Spleen (tissue), 11 donors: Measurements from ENCODE around the gene RHOF. TPM values are rescaled to one million over a fixed set of nuclear protein-coding genes. Genes with fewer than 3 reads are reported as not detected.

Experiments
- DNase-seq: peaks from one replicate; pipeline ENCODE4 v3.0.0-alpha.2; 2020
- H3K27ac ChIP-seq, 8 donors: fragments of 200-600 bp; sonication (generic) in 7 of 8; 1 replicate in 4 of 8; 2 replicates in 4 of 8; pipeline versions ENCODE4 v1.5.0 to v1.8.0; 2016 to 2021; ENCODE audit warnings: inconsistent platforms in 4 of 8, mild to moderate bottlenecking in 4 of 8, moderate library complexity in 1 of 8
- H3K27me3 ChIP-seq, 7 donors: fragments of 200-600 bp; sonication (generic) in 6 of 7; replicated peaks in 1 of 7; 1 replicate in 4 of 7; 2 replicates in 3 of 7; pipeline versions ENCODE4 v1.5.0 to v1.8.0; 2016 to 2021; ENCODE audit warnings: inconsistent platforms in 3 of 7, mild to moderate bottlenecking in 1 of 7
- H3K36me3 ChIP-seq, 6 donors: fragments of 200-600 bp; sonication (generic) in 5 of 6; 1 replicate in 4 of 6; 2 replicates in 2 of 6; pipeline versions ENCODE4 v1.5.0 to v1.8.0; 2016 to 2021; ENCODE audit warnings: inconsistent platforms in 2 of 6
- H3K4me1 ChIP-seq, 6 donors: fragments of 200-600 bp; sonication (generic) in 5 of 6; 1 replicate in 3 of 6; 2 replicates in 3 of 6; pipeline versions ENCODE4 v1.5.0 to v1.8.0; 2016 to 2021; ENCODE audit warnings: inconsistent platforms in 3 of 6
- H3K4me3 ChIP-seq, 8 donors: fragments of 200-600 bp; sonication (generic) in 7 of 8; 1 replicate in 4 of 8; 2 replicates in 4 of 8; pipeline versions ENCODE4 v1.5.0 to v1.8.0; 2016 to 2021; ENCODE audit warnings: inconsistent platforms in 4 of 8, mild to moderate bottlenecking in 4 of 8, moderate library complexity in 2 of 8
- H3K9me3 ChIP-seq, 8 donors: fragments of 200-600 bp; sonication (generic) in 7 of 8; 1 replicate in 4 of 8; 2 replicates in 4 of 8; pipeline versions ENCODE4 v1.5.0 to v1.8.0; 2016 to 2021; ENCODE audit warnings: inconsistent platforms in 4 of 8
- CTCF ChIP-seq, 11 experiments: fragments of 200-600 bp in 7 of 11; fragments of 450-650 bp in 4 of 11; sonication (generic) in 4 of 11; IDR thresholded peaks in 8 of 11; conservative IDR thresholded peaks in 3 of 11; 1 replicate in 7 of 11; 2 replicates in 4 of 11; pipeline versions ENCODE4 v1.4.0 to v1.8.0; 2016 to 2021; ENCODE audit warnings: antibody characterized with exemption in 11 of 11, inconsistent platforms in 4 of 11, mild to moderate bottlenecking in 1 of 11
- POLR2A ChIP-seq, 3 donors: fragments of 450-650 bp; IDR thresholded peaks; one replicate each; pipeline ENCODE4 v1.5.1; 2017; ENCODE audit warnings: antibody characterized with exemption in 3 of 3, mild to moderate bottlenecking in 1 of 3
- POLR2AphosphoS5 ChIP-seq, 3 donors: sonication (generic); formaldehyde crosslinking; IDR thresholded peaks; one replicate each; pipeline ENCODE4 v1.5.1; 2017; ENCODE audit warnings: antibody characterized with exemption in 3 of 3
- WGBS, 5 donors: extraction: QIAGEN DNeasy Blood & Tissue Kit in 3 of 5; methylation state at CpG; one replicate each; pipeline versions ENCODE4 v1.1.5 to v1.1.7; 2013 to 2018; 5-methylcytosine and 5-hydroxymethylcytosine counted together
- intact Hi-C: fragments of 100-400 bp; cut with DNase I; formaldehyde crosslinking; loops from one replicate; pipeline ENCODE4 v1.15.0; 2023; ENCODE audit warnings: low total_unique reads
- polyA plus RNA-seq, 3 donors: library from polyadenylated mRNA; stranded (reverse); fragments of 200-250 nt; gene quantifications; one replicate each; pipeline ENCODE4 v1.2.1, GENCODE V29; 2013
- total RNA-seq, 7 donors: library from RNA; depleted of rRNA in 3 of 7; stranded (reverse); fragments of >200 nt in 3 of 7; fragmentation: NEBNext Ultra II Directional in 4 of 7; extraction: Animal tissue kit (Norgen Biotek cat#: 25700) in 4 of 7; gene quantifications; one replicate each; pipeline versions ENCODE4 v1.1.0 to v1.2.1, GENCODE V29; 2016 to 2021
- donor health status: healthy with polysubstance abuse.
- donor health status: DM: no; HTN: no; CAD: no; lungs with moderate emphysema.
- donor health status: DM: no; HTN: no; CAD: no.
- donor health status: Bipolar disorder and iron deficiency.
- donor health status: healthy.
- donor health status: DM: no; HTN: no; CAD: no.
- donor health status: DM: yes; HTN: yes; CAD: no.

The RHOF gene
- total and polyA plus RNA-seq, 10 donors, result 18.4 to 71.7 (median 52.6) TPM

GRCh38 chr12:121781484-121781997 lies 11.9 kb downstream of the RHOF start:
- Histone ChIP-seq H3K9me3 (no peaks in the 10 kb centered on the region), H3K4me1 (peaks cover 41 to 89% (median 69%) of the 10 kb centered on the region in 6 donors), H3K27ac (peak overlapping the region; percentile 4 to 100 (median 72)), H3K27me3 (no peaks in the 10 kb centered on the region), H3K36me3 (peaks cover 2 to 50% (median 30%) of the 10 kb centered on the region in 6 donors), H3K4me3 (peak overlapping the region in 1 of 8 donors; percentile 27)
- TF ChIP-seq POLR2AphosphoS5 (IDR thresholded peaks at IDR 0.05) (no peak), CTCF (IDR thresholded peaks at IDR 0.05 in 8 of 11, conservative IDR thresholded peaks at IDR 0.05 in 3 of 11) (no peak), POLR2A (IDR thresholded peaks at IDR 0.05) (no peak)
- no peak for DNase-seq
- intact Hi-C loops, result no loop called here
- 38 to 55% (median 43%) methylated on average over 11 to 12 of the region's 12 CpGs for WGBS, 5 donors

DNA sequence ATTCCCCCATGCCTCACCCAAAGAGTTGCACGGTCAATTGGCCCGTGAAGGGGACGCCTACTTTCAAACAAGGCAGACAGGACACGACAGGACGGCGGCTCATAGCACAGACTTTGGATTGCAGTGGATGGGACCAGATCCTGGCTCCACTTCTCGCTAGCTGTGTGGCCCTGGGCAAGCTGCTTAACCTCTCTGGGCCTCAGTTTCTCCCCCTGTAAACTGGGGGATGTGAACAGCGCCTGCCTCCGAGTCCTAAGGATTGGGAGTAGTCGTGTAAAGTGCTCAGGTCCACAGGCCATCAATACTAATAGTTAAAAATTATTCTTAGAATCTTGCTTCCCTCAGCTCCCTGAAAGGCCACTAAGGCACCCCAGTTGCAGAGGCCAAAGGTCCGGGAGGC lies 13.1 kb downstream of the RHOF start:
- DNase-seq, result no peak
- intact Hi-C loops, result no loop called here
- TF ChIP-seq POLR2A (IDR thresholded peaks at IDR 0.05) (no peak), CTCF (IDR thresholded peaks at IDR 0.05 in 8 of 11, conservative IDR thresholded peaks at IDR 0.05 in 3 of 11) (no peak), POLR2AphosphoS5 (IDR thresholded peaks at IDR 0.05) (no peak)
- Histone ChIP-seq H3K9me3 (no peaks in the 10 kb centered on the region), H3K4me3 (no peak overlapping the region), H3K27me3 (no peaks in the 10 kb centered on the region), H3K27ac (peak overlapping the region in 1 of 8 donors; percentile 100), H3K36me3 (peaks cover 2 to 41% (median 30%) of the 10 kb centered on the region in 6 donors), H3K4me1 (peaks cover 40 to 89% (median 68%) of the 10 kb centered on the region in 6 donors)
- WGBS, 5 donors, result 86 to 96% (median 94%) methylated on average over 11 of the region's 11 CpGs

DNA sequence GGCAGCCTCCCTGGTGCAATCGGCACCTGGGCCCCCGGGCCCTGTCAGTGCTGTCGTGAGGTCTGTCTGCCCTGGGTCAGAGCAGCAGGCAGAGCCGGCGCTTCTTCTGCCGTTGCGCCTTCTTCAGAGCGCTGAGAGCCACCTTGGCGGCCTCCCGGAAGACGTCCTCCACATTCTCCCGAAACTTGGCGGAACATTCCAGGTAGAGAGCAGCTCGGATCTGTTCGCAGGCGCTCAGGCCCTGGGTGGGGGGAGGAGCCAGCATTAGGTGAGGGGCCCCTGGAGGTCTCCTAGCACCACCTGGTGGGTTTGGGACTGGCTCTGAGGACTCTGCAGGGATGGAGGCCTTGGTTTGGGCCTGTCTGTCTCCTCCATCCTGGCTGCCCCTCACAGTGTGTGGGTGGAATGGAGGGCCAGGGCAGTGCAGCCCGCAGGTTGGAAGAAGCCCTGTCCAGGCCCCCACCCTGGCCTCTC lies 14.0 kb downstream of the RHOF start:
- WGBS, 5 donors, result 90 to 96% (median 94%) methylated on average over 1 to 17 of the region's 17 CpGs
- peaks cover 30 to 82% (median 60%) of the 10 kb centered on the region in 6 donors for H3K4me1 ChIP-seq
- H3K27ac ChIP-seq, result peak overlapping the region in 2 of 8 donors; percentile 16 to 24
- TF ChIP-seq POLR2A (IDR thresholded peaks at IDR 0.05), result no peak
- TF ChIP-seq POLR2AphosphoS5 (IDR thresholded peaks at IDR 0.05), result no peak
- no peak for TF ChIP-seq CTCF (IDR thresholded peaks at IDR 0.05 in 8 of 11, conservative IDR thresholded peaks at IDR 0.05 in 3 of 11)
- H3K27me3 ChIP-seq, result no peaks in the 10 kb centered on the region
- H3K36me3 ChIP-seq, result peaks cover 2 to 41% (median 30%) of the 10 kb centered on the region in 6 donors
- DNase-seq, result no peak
- no peaks in the 10 kb centered on the region for H3K9me3 ChIP-seq
- intact Hi-C loops, result no loop called here
- H3K4me3 ChIP-seq, result no peak overlapping the region

- Histone ChIP-seq H3K9me3 (no peaks in the 10 kb centered on the region), H3K36me3 (peaks cover 2 to 41% (median 30%) of the 10 kb centered on the region in 6 donors), H3K27me3 (no peaks in the 10 kb centered on the region), H3K4me3 (no peak overlapping the region), H3K4me1 (peaks cover 25 to 76% (median 53%) of the 10 kb centered on the region in 6 donors), H3K27ac (peak overlapping the region in 2 of 8 donors; percentile 7 to 24)
- intact Hi-C loops, result no loop called here
- DNase-seq, result no peak
- 70 to 77% (median 74%) methylated on average over 16 to 17 of the region's 17 CpGs for WGBS, 5 donors
- TF ChIP-seq CTCF (IDR thresholded peaks at IDR 0.05 in 8 of 11, conservative IDR thresholded peaks at IDR 0.05 in 3 of 11), result no peak
- no peak for TF ChIP-seq POLR2A (IDR thresholded peaks at IDR 0.05)
- TF ChIP-seq POLR2AphosphoS5 (IDR thresholded peaks at IDR 0.05), result peak in 1 of 3 donors; percentile 27
Measured at GRCh38 chr12:121778567-121779421, 14.7 kb downstream of the RHOF start.
